Mesendoderm (in vitro differentiated cells): ENCODE results near the gene PCSK7.
A peak's percentile ranks its signal among the peaks of the same experiment; 100 is the strongest.

Source experiments
- DNase-seq: peaks from one replicate; pipeline ENCODE4 v3.0.0; 2013
- H2AK5ac ChIP-seq: 2 replicates; pipeline ENCODE4 v1.6.1; 2013; ENCODE audit warnings: low read length, inconsistent platforms
- H2BK120ac ChIP-seq: 2 replicates; pipeline ENCODE4 v1.6.1; 2013; ENCODE audit warnings: low read depth, mild to moderate bottlenecking, low read length, moderate library complexity, mixed read lengths
- H2BK15ac ChIP-seq: replicated peaks from 2 replicates; pipeline ENCODE4 v1.6.1; 2013; ENCODE audit warnings: low read depth, mild to moderate bottlenecking, moderate library complexity
- H2BK5ac ChIP-seq: 2 replicates; pipeline ENCODE4 v1.6.1; 2013; ENCODE audit warnings: low read length, inconsistent platforms
- H3K18ac ChIP-seq: 2 replicates; pipeline ENCODE4 v1.6.1; 2013; ENCODE audit warnings: mild to moderate bottlenecking, low read length, mixed read lengths
- H3K23ac ChIP-seq: one replicate; pipeline ENCODE4 v1.6.1; 2013; ENCODE audit warnings: low read length
- H3K27ac ChIP-seq: 2 replicates; pipeline ENCODE4 v1.5.1; 2013; ENCODE audit warnings: low read depth, mild to moderate bottlenecking, inconsistent platforms, low read length, moderate library complexity
- H3K27me3 ChIP-seq: 2 replicates; pipeline ENCODE4 v1.6.1; 2013; ENCODE audit warnings: low read length, control low read depth, mild to moderate bottlenecking, inconsistent platforms; ENCODE audit not compliant: insufficient read depth, poor library complexity
- H3K36me3 ChIP-seq: 2 replicates; pipeline ENCODE4 v1.6.1; 2013; ENCODE audit warnings: low read length, inconsistent platforms; ENCODE audit not compliant: control insufficient read depth, insufficient read depth
- H3K4ac ChIP-seq: one replicate; pipeline ENCODE4 v1.6.1; 2013; ENCODE audit warnings: low read depth, mild to moderate bottlenecking, low read length, moderate library complexity
- H3K4me1 ChIP-seq: 2 replicates; pipeline ENCODE4 v1.6.1; 2013; ENCODE audit warnings: low read depth, low read length, inconsistent platforms; ENCODE audit not compliant: control insufficient read depth
- H3K4me2 ChIP-seq: 2 replicates; pipeline ENCODE4 v1.6.1; 2013; ENCODE audit warnings: low read length
- H3K4me3 ChIP-seq: 2 replicates; pipeline ENCODE4 v1.5.1; 2013; ENCODE audit warnings: mild to moderate bottlenecking, low read length
- H3K56ac ChIP-seq: one replicate; pipeline ENCODE4 v1.6.1; 2013; ENCODE audit warnings: low read length
- H3K79me1 ChIP-seq: 2 replicates; pipeline ENCODE4 v1.6.1; 2013; ENCODE audit warnings: low read length, inconsistent platforms
- H3K79me2 ChIP-seq: 2 replicates; pipeline ENCODE4 v1.6.1; 2013; ENCODE audit warnings: mild to moderate bottlenecking, low read length; ENCODE audit not compliant: control insufficient read depth, insufficient read depth
- H3K9ac ChIP-seq: 2 replicates; pipeline ENCODE4 v1.6.1; 2013; ENCODE audit warnings: low read length, inconsistent platforms
- H4K5ac ChIP-seq: one replicate; pipeline ENCODE4 v1.6.1; 2013; ENCODE audit warnings: low read length
- H4K8ac ChIP-seq: one replicate; pipeline ENCODE4 v1.6.1; 2013; ENCODE audit warnings: low read depth, mild to moderate bottlenecking, control low read depth, low read length, moderate library complexity
- WGBS: extraction: QIAGEN DNeasy Blood & Tissue Kit; methylation state at CpG from one replicate; pipeline ENCODE4 v1.1.7; 2013; ENCODE audit warnings: low lambda C conversion rate, missing lambda C conversion rate; ENCODE audit not compliant: insufficient coverage; ENCODE audit errors: extremely low coverage; 5-methylcytosine and 5-hydroxymethylcytosine counted together

Gene PCSK7

DNA sequence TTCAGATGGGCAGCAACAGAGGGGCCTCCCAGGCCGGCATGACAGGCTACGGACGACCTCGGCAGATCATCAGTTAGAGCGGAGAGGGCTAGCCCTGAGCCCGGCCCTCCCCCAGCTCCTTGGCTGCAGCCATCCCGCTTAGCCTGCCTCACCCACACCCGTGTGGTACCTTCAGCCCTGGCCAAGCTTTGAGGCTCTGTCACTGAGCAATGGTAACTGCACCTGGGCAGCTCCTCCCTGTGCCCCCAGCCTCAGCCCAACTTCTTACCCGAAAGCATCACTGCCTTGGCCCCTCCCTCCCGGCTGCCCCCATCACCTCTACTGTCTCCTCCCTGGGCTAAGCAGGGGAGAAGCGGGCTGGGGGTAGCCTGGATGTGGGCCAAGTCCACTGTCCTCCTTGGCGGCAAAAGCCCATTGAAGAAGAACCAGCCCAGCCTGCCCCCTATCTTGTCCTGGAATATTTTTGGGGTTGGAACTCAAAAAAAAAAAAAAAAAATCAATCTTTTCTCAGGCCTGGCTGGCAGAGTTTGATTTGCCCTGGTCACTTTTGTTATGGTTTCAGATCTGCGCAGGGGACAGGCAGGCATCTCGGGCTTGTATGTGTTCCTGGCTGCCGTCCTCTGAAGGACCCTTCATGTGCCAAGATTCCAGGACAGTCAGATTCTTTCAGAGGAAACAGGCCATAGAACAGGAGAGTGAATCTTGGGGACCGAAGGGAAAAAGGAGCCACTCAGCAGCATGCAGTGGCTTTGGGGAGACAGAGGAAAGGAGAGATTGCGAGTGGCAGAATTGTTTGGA is 27.4 kb downstream of the PCSK7 start:
- no peak overlapping the region for H4K8ac ChIP-seq
- no peak overlapping the region for H3K4ac ChIP-seq
- peak; percentile 48 for DNase-seq
- H2BK120ac ChIP-seq = no peak overlapping the region
- H3K79me2 ChIP-seq = peaks cover 41% of the 10 kb centered on the region
- no peak overlapping the region for H3K4me3 ChIP-seq
- H2AK5ac ChIP-seq = no peak overlapping the region
- no peak overlapping the region for H3K18ac ChIP-seq
- no peak overlapping the region for H3K27ac ChIP-seq
- H3K36me3 ChIP-seq = peaks cover 2% of the 10 kb centered on the region
- no peak overlapping the region for H3K4me2 ChIP-seq
- WGBS = 100% methylated on average over 1 of the region's 17 CpGs
- no peak overlapping the region for H3K23ac ChIP-seq
- H2BK15ac ChIP-seq = no peak overlapping the region
- peaks cover 2% of the 10 kb centered on the region for H3K79me1 ChIP-seq
- H2BK5ac ChIP-seq = no peak overlapping the region
- H3K9ac ChIP-seq = no peak overlapping the region
- peaks cover 5% of the 10 kb centered on the region for H3K4me1 ChIP-seq
- H4K5ac ChIP-seq = no peak overlapping the region
- H3K56ac ChIP-seq = no peak overlapping the region
- H3K27me3 ChIP-seq = no peaks in the 10 kb centered on the region

DNA sequence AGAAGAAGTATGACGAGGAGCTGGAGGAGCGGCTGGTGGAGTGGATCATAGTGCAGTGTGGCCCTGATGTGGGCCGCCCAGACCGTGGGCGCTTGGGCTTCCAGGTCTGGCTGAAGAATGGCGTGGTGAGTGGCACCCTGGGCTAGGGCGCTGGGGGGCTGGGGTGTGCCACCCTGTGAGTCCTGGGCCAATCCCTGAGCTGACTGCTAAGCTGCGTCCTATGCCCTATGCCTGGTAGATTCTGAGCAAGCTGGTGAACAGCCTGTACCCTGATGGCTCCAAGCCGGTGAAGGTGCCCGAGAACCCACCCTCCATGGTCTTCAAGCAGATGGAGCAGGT is 28.8 kb downstream of the PCSK7 start:
- WGBS = no CpG with 5 or more reads among the region's 10 CpGs
- no peak overlapping the region for H2BK120ac ChIP-seq
- H4K5ac ChIP-seq = no peak overlapping the region
- H3K27me3 ChIP-seq = no peaks in the 10 kb centered on the region
- no peak overlapping the region for H3K23ac ChIP-seq
- H2BK5ac ChIP-seq = no peak overlapping the region
- no peak overlapping the region for H3K4ac ChIP-seq
- no peak for DNase-seq
- no peak overlapping the region for H3K4me2 ChIP-seq
- H2AK5ac ChIP-seq = no peak overlapping the region
- peaks cover 45% of the 10 kb centered on the region for H3K79me2 ChIP-seq
- peaks cover 10% of the 10 kb centered on the region for H3K4me1 ChIP-seq
- no peak overlapping the region for H3K4me3 ChIP-seq
- H3K79me1 ChIP-seq = peaks cover 3% of the 10 kb centered on the region
- no peak overlapping the region for H2BK15ac ChIP-seq
- peaks cover 2% of the 10 kb centered on the region for H3K36me3 ChIP-seq
- no peak overlapping the region for H3K56ac ChIP-seq
- no peak overlapping the region for H3K18ac ChIP-seq
- no peak overlapping the region for H3K9ac ChIP-seq
- H3K27ac ChIP-seq = no peak overlapping the region
- no peak overlapping the region for H4K8ac ChIP-seq

DNA sequence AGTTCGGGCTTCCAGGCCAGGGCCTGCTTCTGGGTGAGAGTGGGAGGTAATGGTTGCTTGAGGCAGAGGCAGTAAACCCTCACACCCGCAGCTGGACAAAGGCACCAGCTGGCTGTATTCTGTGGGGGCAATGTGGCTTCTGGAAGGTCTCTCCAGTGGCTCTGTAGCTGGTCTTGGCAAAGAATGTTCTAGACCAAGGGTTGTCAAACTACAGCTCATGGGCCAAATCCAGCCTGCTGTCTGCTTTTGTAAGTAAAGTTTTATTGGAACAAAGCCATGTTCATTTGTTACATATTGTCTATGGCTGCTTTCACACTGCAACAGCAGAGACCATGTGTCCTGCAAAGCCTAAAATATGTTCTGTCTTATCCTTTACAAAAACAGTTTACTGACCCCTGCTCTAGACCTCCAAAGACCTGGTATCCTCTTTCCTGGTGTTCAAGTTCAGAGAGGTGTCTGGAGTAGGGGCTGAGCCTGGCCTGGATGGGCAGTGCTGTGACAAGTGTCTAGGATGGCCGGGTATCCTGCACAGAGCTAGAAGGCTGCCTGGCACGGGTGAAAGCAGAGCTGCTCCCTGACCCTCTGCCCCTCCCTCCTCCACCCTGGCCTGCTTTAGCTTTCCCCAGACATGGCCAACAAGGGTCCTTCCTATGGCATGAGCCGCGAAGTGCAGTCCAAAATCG is 29.3 kb downstream of the PCSK7 start:
- H3K4ac ChIP-seq = no peak overlapping the region
- no peak overlapping the region for H3K4me2 ChIP-seq
- no peak overlapping the region for H2BK15ac ChIP-seq
- peaks cover 12% of the 10 kb centered on the region for H3K4me1 ChIP-seq
- H4K8ac ChIP-seq = no peak overlapping the region
- no peak overlapping the region for H3K18ac ChIP-seq
- H3K79me2 ChIP-seq = peaks cover 45% of the 10 kb centered on the region
- no peak overlapping the region for H4K5ac ChIP-seq
- H3K23ac ChIP-seq = no peak overlapping the region
- H2AK5ac ChIP-seq = no peak overlapping the region
- peaks cover 2% of the 10 kb centered on the region for H3K36me3 ChIP-seq
- peak overlapping the region; percentile 44 for H3K9ac ChIP-seq
- no peak overlapping the region for H2BK120ac ChIP-seq
- peak overlapping the region; percentile 25 for H3K56ac ChIP-seq
- H3K79me1 ChIP-seq = peaks cover 3% of the 10 kb centered on the region
- no peak overlapping the region for H2BK5ac ChIP-seq
- H3K27me3 ChIP-seq = no peaks in the 10 kb centered on the region
- no peak overlapping the region for H3K27ac ChIP-seq
- peak; percentile 14 for DNase-seq
- no CpG with 5 or more reads among the region's 7 CpGs for WGBS
- H3K4me3 ChIP-seq = no peak overlapping the region

GRCh38 chr11:117201658-117202305 is 30.1 kb downstream of the PCSK7 start:
- Histone ChIP-seq H2BK15ac (no peak overlapping the region), H3K4me2 (no peak overlapping the region), H3K79me1 (peaks cover 3% of the 10 kb centered on the region), H2AK5ac (no peak overlapping the region), H3K23ac (no peak overlapping the region), H3K27me3 (no peaks in the 10 kb centered on the region), H3K27ac (no peak overlapping the region), H4K5ac (no peak overlapping the region), H3K18ac (no peak overlapping the region), H3K4ac (no peak overlapping the region), H3K36me3 (peaks cover 2% of the 10 kb centered on the region), H3K9ac (peak overlapping the region; percentile 63), H3K4me1 (peaks cover 14% of the 10 kb centered on the region), H2BK120ac (no peak overlapping the region), H3K56ac (peak overlapping the region; percentile 78), H4K8ac (no peak overlapping the region), H3K79me2 (peaks cover 45% of the 10 kb centered on the region), H3K4me3 (no peak overlapping the region), H2BK5ac (no peak overlapping the region)
- peak; percentile 31 for DNase-seq
- WGBS = no CpG with 5 or more reads among the region's 14 CpGs

- no CpG with 5 or more reads among the region's 12 CpGs for WGBS
- Histone ChIP-seq H4K5ac (no peak overlapping the region), H3K27ac (no peak overlapping the region), H3K36me3 (peaks cover 2% of the 10 kb centered on the region), H3K4me2 (peak overlapping the region; percentile 49), H3K4me1 (peaks cover 14% of the 10 kb centered on the region), H2AK5ac (no peak overlapping the region), H3K4ac (no peak overlapping the region), H3K9ac (peak overlapping the region; percentile 63), H3K56ac (peak overlapping the region; percentile 78), H3K4me3 (peak overlapping the region; percentile 32), H2BK15ac (no peak overlapping the region), H4K8ac (no peak overlapping the region), H3K79me2 (peaks cover 45% of the 10 kb centered on the region), H2BK120ac (no peak overlapping the region), H3K79me1 (peaks cover 3% of the 10 kb centered on the region), H2BK5ac (no peak overlapping the region), H3K18ac (peak overlapping the region; percentile 13), H3K27me3 (no peaks in the 10 kb centered on the region), H3K23ac (no peak overlapping the region)
- peak; percentile 41 for DNase-seq
These were observed 30.8 kb downstream of the PCSK7 start for GRCh38 chr11:117200813-117201657.
